Astrocyte (in vitro differentiated cells and primary cell): ENCODE measurements around the gene CDK9. TPM values are rescaled to one million over a fixed set of nuclear protein-coding genes. Genes with fewer than 3 reads are reported as not detected.
A peak's percentile ranks its signal among the peaks of the same experiment; 100 is the strongest.

ENCODE experiments used
- DNase-seq: peaks from one replicate; pipeline ENCODE4 v3.0.0-alpha.2; 2010; ENCODE audit warnings: low read depth
- FAIRE-seq: peaks from 2 replicates; lab custom pipeline; 2011; peaks lifted over from hg19 to GRCh38; lab: Jason Lieb, UNC
- H2AFZ ChIP-seq: 2 replicates; pipeline ENCODE4 v1.6.0; 2012; ENCODE audit warnings: low read depth, low read length, inconsistent platforms
- H3K27ac ChIP-seq: 2 replicates; pipeline ENCODE4 v1.5.1; 2011; ENCODE audit warnings: low read depth, low read length, inconsistent platforms
- H3K27me3 ChIP-seq: 2 replicates; pipeline ENCODE4 v1.6.0; 2011; ENCODE audit warnings: low read length, inconsistent platforms; ENCODE audit not compliant: insufficient read depth
- H3K36me3 ChIP-seq: 2 replicates; pipeline ENCODE4 v1.5.1; 2011; ENCODE audit warnings: low read length, inconsistent platforms; ENCODE audit not compliant: insufficient read depth
- H3K4me1 ChIP-seq: 2 replicates; pipeline ENCODE4 v1.5.1; 2011; ENCODE audit warnings: low read length, inconsistent platforms; ENCODE audit not compliant: insufficient read depth
- H3K4me2 ChIP-seq: 2 replicates; pipeline ENCODE4 v1.6.0; 2012; ENCODE audit warnings: low read length, inconsistent platforms
- H3K4me3 ChIP-seq: 2 replicates; pipeline ENCODE4 v1.5.1; 2011; ENCODE audit warnings: low read depth, mild to moderate bottlenecking, low read length, inconsistent platforms; ENCODE audit not compliant: insufficient read depth
- H3K79me2 ChIP-seq: 2 replicates; pipeline ENCODE4 v1.6.0; 2012; ENCODE audit warnings: mild to moderate bottlenecking, low read length, inconsistent platforms; ENCODE audit not compliant: insufficient read depth
- H3K9ac ChIP-seq: 2 replicates; pipeline ENCODE4 v1.6.0; 2012; ENCODE audit warnings: mild to moderate bottlenecking, low read length, inconsistent platforms
- H3K9me3 ChIP-seq: 2 replicates; pipeline ENCODE4 v1.5.1; 2012; ENCODE audit warnings: low read depth, mild to moderate bottlenecking, low read length, inconsistent platforms; ENCODE audit not compliant: insufficient read depth
- H4K20me1 ChIP-seq: 2 replicates; pipeline ENCODE4 v1.6.0; 2012; ENCODE audit warnings: low read length, inconsistent platforms; ENCODE audit not compliant: insufficient read depth
- H3K27ac Mint-ChIP-seq: one replicate; pipeline ENCODE4 v1.8.0; 2021; ENCODE audit warnings: mild to moderate bottlenecking, mixed read lengths; ENCODE audit not compliant: unreplicated experiment
- H3K27me3 Mint-ChIP-seq: one replicate; pipeline ENCODE4 v1.8.0; 2021; ENCODE audit warnings: low read depth, mixed read lengths; ENCODE audit not compliant: unreplicated experiment
- H3K36me3 Mint-ChIP-seq: one replicate; pipeline ENCODE4 v1.8.0; 2021; ENCODE audit warnings: low read depth, mixed read lengths; ENCODE audit not compliant: unreplicated experiment
- H3K4me1 Mint-ChIP-seq: one replicate; pipeline ENCODE4 v1.8.0; 2021; ENCODE audit warnings: low read depth, mixed read lengths; ENCODE audit not compliant: unreplicated experiment
- H3K4me3 Mint-ChIP-seq: one replicate; pipeline ENCODE4 v1.8.0; 2021; ENCODE audit warnings: mild to moderate bottlenecking, moderate library complexity, mixed read lengths; ENCODE audit not compliant: unreplicated experiment
- H3K9me3 Mint-ChIP-seq: one replicate; pipeline ENCODE4 v1.8.0; 2021; ENCODE audit warnings: mild to moderate bottlenecking, mixed read lengths; ENCODE audit not compliant: unreplicated experiment
- EZH2 ChIP-seq: IDR thresholded peaks from 2 replicates; pipeline ENCODE4 v1.6.1; 2012; ENCODE audit warnings: mild to moderate bottlenecking, low read length, inconsistent platforms; ENCODE audit not compliant: insufficient read depth
- total RNA-seq: library from RNA; stranded (reverse); gene quantifications from 2 replicates; pipeline ENCODE4 v1.2.1, GENCODE V29; 2021
- TF ChIP-seq, protein P1 (sequence below): IDR thresholded peaks from 2 replicates; pipeline ENCODE4 v1.5.1; 2011; ENCODE audit warnings: low read depth, mild to moderate bottlenecking, inconsistent platforms, low read length, moderate library complexity; ENCODE audit not compliant: insufficient read depth

Gene CDK9
- total RNA-seq, 1 donor from 2014 or later, result 71.7 TPM

DNA sequence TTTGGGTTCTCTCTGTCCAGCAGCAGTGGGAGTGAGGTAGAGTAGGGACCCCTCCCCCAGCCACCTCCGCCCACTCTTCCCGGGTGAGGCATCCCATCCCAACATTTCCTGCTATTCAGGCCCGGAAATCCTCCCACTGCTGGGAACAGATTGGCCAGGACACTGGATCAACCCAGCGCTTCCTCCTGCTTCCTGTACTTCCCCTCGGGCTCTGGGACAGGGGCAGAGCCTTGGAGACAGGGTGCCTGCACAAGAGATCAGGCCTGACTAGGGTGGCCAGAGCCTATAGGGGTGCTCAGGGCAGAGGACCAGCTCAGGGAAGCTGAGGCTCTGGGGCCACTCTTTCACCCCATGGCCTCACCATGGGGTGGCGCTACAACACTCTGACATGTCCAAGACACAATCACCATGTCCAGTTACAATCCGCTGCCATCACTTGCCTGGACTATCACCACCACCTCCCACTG is 21.9 kb upstream of the CDK9 start:
- H3K79me2 ChIP-seq, result no peaks in the 10 kb centered on the region
- H3K27me3 ChIP-seq, result no peaks in the 10 kb centered on the region
- Mint-ChIP-seq H3K4me3 (no peak overlapping the region), H3K9me3 (peaks cover 4% of the 10 kb centered on the region), H3K27ac (no peak overlapping the region), H3K4me1 (peaks cover 29% of the 10 kb centered on the region), H3K36me3 (peaks cover 12% of the 10 kb centered on the region), H3K27me3 (peaks cover 15% of the 10 kb centered on the region)
- H3K4me3 ChIP-seq, result no peak overlapping the region
- DNase-seq, result no peak
- H3K27ac ChIP-seq, result no peak overlapping the region
- H4K20me1 ChIP-seq, result no peaks in the 10 kb centered on the region
- peaks cover 15% of the 10 kb centered on the region for H3K4me1 ChIP-seq
- H3K4me2 ChIP-seq, result peak overlapping the region; percentile 10
- peak overlapping the region; percentile 57 for H2AFZ ChIP-seq
- H3K9me3 ChIP-seq, result no peaks in the 10 kb centered on the region
- H3K36me3 ChIP-seq, result no peaks in the 10 kb centered on the region
- FAIRE-seq, result no peak
- no peak for TF ChIP-seq EZH2
- TF ChIP-seq, protein P1, sequence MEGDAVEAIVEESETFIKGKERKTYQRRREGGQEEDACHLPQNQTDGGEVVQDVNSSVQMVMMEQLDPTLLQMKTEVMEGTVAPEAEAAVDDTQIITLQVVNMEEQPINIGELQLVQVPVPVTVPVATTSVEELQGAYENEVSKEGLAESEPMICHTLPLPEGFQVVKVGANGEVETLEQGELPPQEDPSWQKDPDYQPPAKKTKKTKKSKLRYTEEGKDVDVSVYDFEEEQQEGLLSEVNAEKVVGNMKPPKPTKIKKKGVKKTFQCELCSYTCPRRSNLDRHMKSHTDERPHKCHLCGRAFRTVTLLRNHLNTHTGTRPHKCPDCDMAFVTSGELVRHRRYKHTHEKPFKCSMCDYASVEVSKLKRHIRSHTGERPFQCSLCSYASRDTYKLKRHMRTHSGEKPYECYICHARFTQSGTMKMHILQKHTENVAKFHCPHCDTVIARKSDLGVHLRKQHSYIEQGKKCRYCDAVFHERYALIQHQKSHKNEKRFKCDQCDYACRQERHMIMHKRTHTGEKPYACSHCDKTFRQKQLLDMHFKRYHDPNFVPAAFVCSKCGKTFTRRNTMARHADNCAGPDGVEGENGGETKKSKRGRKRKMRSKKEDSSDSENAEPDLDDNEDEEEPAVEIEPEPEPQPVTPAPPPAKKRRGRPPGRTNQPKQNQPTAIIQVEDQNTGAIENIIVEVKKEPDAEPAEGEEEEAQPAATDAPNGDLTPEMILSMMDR, result peak; percentile 16
- no peak overlapping the region for H3K9ac ChIP-seq

DNA sequence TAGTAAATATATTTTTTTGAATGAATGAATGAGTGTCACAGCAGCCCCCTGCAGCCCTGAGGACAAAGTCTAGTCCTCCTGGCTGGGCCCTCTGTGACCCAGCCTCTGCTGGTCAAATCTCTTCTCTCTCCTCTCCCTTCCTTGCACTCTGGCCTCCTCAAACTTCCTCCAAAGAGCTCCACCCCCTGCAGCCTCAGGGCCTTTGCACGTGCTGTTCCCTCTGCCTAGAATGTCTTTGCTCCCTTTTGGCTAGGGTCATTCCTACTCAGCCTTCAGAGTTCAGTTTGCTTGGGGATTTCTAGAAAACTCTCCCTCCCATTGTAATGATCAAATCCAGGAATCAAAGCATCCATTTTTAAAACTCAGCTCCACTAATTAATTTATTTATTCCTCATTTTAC is 20.4 kb upstream of the CDK9 start:
- Histone ChIP-seq H4K20me1 (no peaks in the 10 kb centered on the region), H3K9ac (no peak overlapping the region), H3K4me1 (peaks cover 21% of the 10 kb centered on the region), H3K27ac (no peak overlapping the region), H3K36me3 (no peaks in the 10 kb centered on the region), H3K9me3 (no peaks in the 10 kb centered on the region), H3K27me3 (no peaks in the 10 kb centered on the region), H3K4me3 (no peak overlapping the region), H3K4me2 (no peak overlapping the region), H2AFZ (no peak overlapping the region), H3K79me2 (no peaks in the 10 kb centered on the region)
- H3K27ac Mint-ChIP-seq, result no peak overlapping the region
- TF ChIP-seq EZH2, result no peak
- TF ChIP-seq, protein P1, result no peak
- H3K36me3 Mint-ChIP-seq, result peaks cover 12% of the 10 kb centered on the region
- DNase-seq (no peak), FAIRE-seq (no peak)
- H3K4me1 Mint-ChIP-seq, result peaks cover 33% of the 10 kb centered on the region
- H3K27me3 Mint-ChIP-seq, result peaks cover 15% of the 10 kb centered on the region
- no peak overlapping the region for H3K4me3 Mint-ChIP-seq
- H3K9me3 Mint-ChIP-seq, result peaks cover 4% of the 10 kb centered on the region

DNA sequence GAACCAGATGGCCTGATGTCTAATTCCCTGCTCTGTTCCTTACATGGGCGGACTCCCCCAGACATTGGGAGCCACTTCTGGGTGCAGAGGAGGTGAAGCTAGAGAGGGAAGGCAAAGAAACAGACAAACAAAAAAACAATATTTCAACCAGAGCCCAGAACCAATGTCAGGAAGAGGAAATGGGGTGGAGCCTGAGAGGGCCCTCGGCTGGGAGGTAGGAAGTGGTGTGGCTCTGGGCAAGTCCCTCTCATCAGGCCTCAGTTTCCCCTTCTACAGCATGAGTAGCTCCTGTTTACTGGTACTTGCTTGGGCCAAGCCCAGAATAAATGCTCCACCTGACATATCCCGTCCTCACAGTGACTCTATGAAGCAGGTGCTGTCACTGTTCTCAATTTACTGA is 18.4 kb upstream of the CDK9 start:
- peaks cover 4% of the 10 kb centered on the region for H3K9me3 Mint-ChIP-seq
- Histone ChIP-seq H3K4me3 (no peak overlapping the region), H3K27ac (peak overlapping the region; percentile 74), H3K27me3 (no peaks in the 10 kb centered on the region), H3K9ac (peak overlapping the region; percentile 76), H4K20me1 (no peaks in the 10 kb centered on the region), H3K9me3 (no peaks in the 10 kb centered on the region), H2AFZ (no peak overlapping the region), H3K4me2 (peak overlapping the region; percentile 62), H3K4me1 (peaks cover 25% of the 10 kb centered on the region), H3K36me3 (no peaks in the 10 kb centered on the region), H3K79me2 (no peaks in the 10 kb centered on the region)
- FAIRE-seq (no peak), DNase-seq (no peak)
- H3K27ac Mint-ChIP-seq, result peak overlapping the region; percentile 88
- H3K4me3 Mint-ChIP-seq, result no peak overlapping the region
- TF ChIP-seq, protein P1, result no peak
- H3K27me3 Mint-ChIP-seq, result peaks cover 7% of the 10 kb centered on the region
- peaks cover 32% of the 10 kb centered on the region for H3K4me1 Mint-ChIP-seq
- peaks cover 12% of the 10 kb centered on the region for H3K36me3 Mint-ChIP-seq
